ENCODE measurements around the gene PHRF1.

Gene PHRF1

GRCh38 chr11:638631-639331 is 62.5 kb downstream of the PHRF1 start:
- DNase-seq (ENCODE audit: low read depth): no peak
- no peak for TF ChIP-seq CTCF (conservative IDR thresholded peaks at IDR 0.05; ENCODE audit: low read length)
- no peak overlapping the region for H3K4me3 ChIP-seq (ENCODE audit: low read length)

GRCh38 chr11:639332-639955 is 63.2 kb downstream of the PHRF1 start:
- TF ChIP-seq CTCF (conservative IDR thresholded peaks at IDR 0.05; ENCODE audit: low read length): no peak
- no peak overlapping the region for H3K4me3 ChIP-seq (ENCODE audit: low read length)
- no peak for DNase-seq (ENCODE audit: low read depth)

- no peak overlapping the region for H3K4me3 ChIP-seq (ENCODE audit: low read length)
- DNase-seq (ENCODE audit: low read depth): no peak
- TF ChIP-seq CTCF (conservative IDR thresholded peaks at IDR 0.05; ENCODE audit: low read length): no peak
These were observed 63.9 kb downstream of the PHRF1 start for GRCh38 chr11:640021-640706.

- DNase-seq (ENCODE audit: low read depth): no peak
- no peak overlapping the region for H3K4me3 ChIP-seq (ENCODE audit: low read length)
- TF ChIP-seq CTCF (conservative IDR thresholded peaks at IDR 0.05; ENCODE audit: low read length): no peak
These were observed 65.6 kb downstream of the PHRF1 start for GRCh38 chr11:641806-642370.

- no peak for DNase-seq (ENCODE audit: low read depth)
- no peak overlapping the region for H3K4me3 ChIP-seq (ENCODE audit: low read length)
- no peak for TF ChIP-seq CTCF (conservative IDR thresholded peaks at IDR 0.05; ENCODE audit: low read length)
These were observed 67.1 kb downstream of the PHRF1 start for GRCh38 chr11:643366-643765.

GRCh38 chr11:643849-644738 is 67.8 kb downstream of the PHRF1 start:
- H3K4me3 ChIP-seq (ENCODE audit: low read length): no peak overlapping the region
- no peak for TF ChIP-seq CTCF (conservative IDR thresholded peaks at IDR 0.05; ENCODE audit: low read length)
- no peak for DNase-seq (ENCODE audit: low read depth)
